ENCODE measurements around the gene CLINT1.

Gene CLINT1

DNA sequence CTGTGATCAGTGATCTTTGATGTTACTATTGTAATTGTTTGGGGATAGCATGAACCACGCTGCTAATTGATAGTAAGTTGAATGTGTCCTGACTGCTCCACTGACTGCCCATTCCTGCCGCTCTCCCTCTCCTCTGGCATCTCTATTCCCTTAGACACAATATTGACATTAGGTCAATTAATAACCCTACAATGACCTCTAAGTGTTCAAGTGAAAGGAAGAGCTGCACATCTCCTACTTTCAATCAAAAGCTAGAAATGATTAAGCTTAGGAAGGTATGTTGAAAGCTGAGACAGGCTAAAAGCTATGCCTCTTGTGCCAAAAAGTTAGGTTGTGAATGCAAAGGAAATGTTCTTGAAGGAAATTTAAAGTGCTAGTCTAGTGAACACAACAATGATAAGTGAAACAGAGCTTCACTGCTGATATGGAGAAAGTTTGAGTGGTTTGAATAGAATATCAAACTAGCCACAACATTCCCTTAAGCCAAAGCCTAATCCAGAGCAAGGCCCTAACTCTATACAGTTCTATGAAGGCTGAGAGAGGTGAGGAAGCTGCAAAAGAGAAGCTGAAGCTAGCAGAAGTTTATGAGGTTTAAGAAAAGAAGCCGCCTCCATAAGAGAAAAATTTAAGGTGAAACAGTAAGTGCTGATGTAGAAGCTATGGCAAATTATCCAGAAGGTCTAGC, 12.9 kb downstream of the CLINT1 start:
- Mint-ChIP-seq H3K27me3 (no peaks in the 10 kb centered on the region), H3K36me3 (ENCODE audit: low read depth) (peaks cover 40% of the 10 kb centered on the region), H3K4me1 (ENCODE audit: low read depth) (peaks cover 6% of the 10 kb centered on the region), H3K27ac (no peak overlapping the region), H3K4me3 (no peak overlapping the region), H3K9me3 (no peaks in the 10 kb centered on the region)
- intact Hi-C loops (cut with micrococcal nuclease): no loop called here

DNA sequence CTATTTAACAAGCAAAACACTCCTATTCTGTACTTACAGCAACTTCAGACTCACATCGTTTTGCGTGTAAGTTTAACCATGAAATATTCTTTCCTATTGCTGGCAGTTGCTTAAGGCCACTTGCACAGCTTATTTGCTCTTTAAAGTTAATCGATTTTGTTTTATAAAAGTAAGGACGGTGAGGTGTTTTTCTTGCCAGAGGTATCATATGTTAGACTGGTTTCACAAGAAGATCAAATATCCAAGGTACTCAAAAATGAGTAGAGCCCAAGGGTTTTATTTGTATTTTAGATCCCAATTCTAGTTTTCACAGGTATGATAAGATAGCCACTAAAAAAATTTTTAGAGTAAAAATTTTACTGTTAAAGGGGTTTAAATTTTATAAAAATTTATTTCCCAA, 16.2 kb downstream of the CLINT1 start:
- Mint-ChIP-seq H3K4me1 (ENCODE audit: low read depth) (peaks cover 14% of the 10 kb centered on the region), H3K27ac (no peak overlapping the region), H3K4me3 (no peak overlapping the region), H3K9me3 (no peaks in the 10 kb centered on the region), H3K36me3 (ENCODE audit: low read depth) (peaks cover 35% of the 10 kb centered on the region), H3K27me3 (no peaks in the 10 kb centered on the region)
- intact Hi-C loops (cut with micrococcal nuclease): no loop called here

DNA sequence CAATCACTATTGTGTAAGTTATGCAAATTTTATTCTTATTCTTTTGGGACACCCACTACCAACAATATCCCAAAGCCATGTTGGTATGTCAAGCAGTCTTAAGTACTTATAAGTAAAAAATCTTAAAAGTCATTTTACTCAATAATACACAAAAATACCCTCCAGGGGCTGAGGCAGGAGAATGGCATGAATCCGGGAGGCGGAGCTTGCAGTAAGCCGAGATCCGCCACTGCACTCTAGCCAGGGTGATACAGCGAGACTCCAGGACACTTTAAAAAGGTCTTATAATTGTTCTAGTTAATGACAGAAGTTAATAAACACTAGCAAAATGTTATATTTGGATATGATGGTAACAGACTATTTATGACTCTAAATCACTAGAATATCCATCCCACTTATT, 16.8 kb downstream of the CLINT1 start:
- Mint-ChIP-seq H3K36me3 (ENCODE audit: low read depth) (peaks cover 35% of the 10 kb centered on the region), H3K4me3 (no peak overlapping the region), H3K27me3 (no peaks in the 10 kb centered on the region), H3K9me3 (no peaks in the 10 kb centered on the region), H3K4me1 (ENCODE audit: low read depth) (peaks cover 14% of the 10 kb centered on the region), H3K27ac (no peak overlapping the region)
- intact Hi-C loops (cut with micrococcal nuclease): no loop called here

DNA sequence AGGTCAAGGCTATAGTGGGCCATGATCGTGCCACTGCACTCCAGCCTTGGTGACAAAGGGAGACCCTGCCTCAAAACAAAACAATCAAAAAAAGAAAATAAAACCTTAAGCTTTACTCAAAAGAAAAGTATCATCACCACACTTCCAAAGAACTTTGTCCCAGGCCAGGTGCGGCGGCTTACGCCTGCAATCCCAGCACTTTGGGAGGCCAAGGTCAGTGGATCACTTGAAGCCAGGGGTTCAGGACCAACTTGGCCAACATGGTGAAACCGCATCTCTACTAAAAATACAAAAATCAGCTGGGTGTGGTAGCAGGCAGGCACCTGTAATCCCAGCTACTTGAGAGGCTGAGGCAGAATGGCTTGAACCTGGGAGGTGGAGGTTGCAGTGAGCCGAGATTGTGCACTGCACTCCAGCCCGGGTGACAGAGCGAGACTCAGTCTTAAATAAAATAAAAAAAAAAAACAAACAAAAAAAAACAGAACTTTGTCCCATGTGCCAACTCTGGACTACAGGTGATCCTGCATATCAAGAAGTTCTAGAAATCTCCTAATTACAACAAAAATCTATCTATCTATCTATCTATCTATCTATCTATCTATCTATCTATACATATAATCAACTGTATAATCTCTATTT, 19.7 kb downstream of the CLINT1 start:
- intact Hi-C loops (cut with micrococcal nuclease): no loop called here
- Mint-ChIP-seq H3K27me3 (no peaks in the 10 kb centered on the region), H3K27ac (no peak overlapping the region), H3K4me3 (no peak overlapping the region), H3K9me3 (no peaks in the 10 kb centered on the region), H3K36me3 (ENCODE audit: low read depth) (peaks cover 29% of the 10 kb centered on the region), H3K4me1 (ENCODE audit: low read depth) (peaks cover 17% of the 10 kb centered on the region)

DNA sequence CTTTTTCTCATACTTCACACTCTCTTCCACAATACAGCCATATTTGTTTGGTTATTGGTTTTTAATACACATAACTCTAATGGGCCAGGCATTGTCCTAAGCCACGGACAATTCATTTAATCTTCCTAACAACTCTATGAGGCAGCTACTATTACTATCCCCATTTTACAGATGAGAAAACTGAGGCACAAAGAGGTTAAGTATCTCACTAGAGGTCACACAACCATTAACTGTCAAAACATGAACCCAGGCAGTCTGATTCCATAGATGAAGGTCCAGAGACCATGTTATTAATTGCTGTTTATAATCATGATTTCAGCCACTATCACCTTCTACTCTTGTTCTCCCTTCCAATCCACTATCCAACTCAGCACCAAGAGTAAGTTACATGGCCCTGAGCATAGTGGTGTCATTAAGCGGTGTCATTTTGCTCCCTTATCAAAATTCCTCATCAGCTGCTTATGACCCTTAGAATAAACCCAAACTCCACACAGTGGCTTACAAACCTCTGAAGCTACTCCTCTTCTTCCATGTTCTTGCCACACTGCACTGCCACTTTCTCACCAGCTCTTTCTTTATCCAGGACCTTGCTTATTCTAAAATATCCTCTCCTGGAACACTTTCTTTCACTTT, 22.7 kb downstream of the CLINT1 start:
- H3K4me1 Mint-ChIP-seq (ENCODE audit: low read depth): peaks cover 35% of the 10 kb centered on the region
- intact Hi-C loops (cut with micrococcal nuclease): no loop called here
- H3K9me3 Mint-ChIP-seq: no peaks in the 10 kb centered on the region
- peaks cover 23% of the 10 kb centered on the region for H3K36me3 Mint-ChIP-seq (ENCODE audit: low read depth)
- no peak overlapping the region for H3K4me3 Mint-ChIP-seq
- no peak overlapping the region for H3K27ac Mint-ChIP-seq
- no peaks in the 10 kb centered on the region for H3K27me3 Mint-ChIP-seq

DNA sequence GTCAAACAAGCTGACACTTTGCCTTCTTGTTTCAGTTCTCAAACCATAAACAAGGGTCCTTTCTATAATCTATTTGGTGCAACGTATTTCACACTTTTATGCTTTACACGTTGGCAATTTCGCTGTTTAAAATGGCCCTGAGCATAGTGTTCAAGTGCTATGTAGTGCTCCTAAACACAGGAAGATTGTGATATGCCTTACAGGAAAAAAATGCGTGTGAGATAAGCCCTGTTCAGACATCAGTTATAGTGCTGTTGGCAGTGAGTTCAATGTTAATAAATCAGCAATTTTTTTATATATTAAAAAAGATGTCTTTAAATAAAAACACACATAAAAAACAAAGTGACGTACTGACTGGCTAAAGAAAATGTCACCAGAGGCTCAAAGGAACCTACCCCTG, 23.9 kb downstream of the CLINT1 start:
- Mint-ChIP-seq H3K4me3 (no peak overlapping the region), H3K27me3 (no peaks in the 10 kb centered on the region), H3K36me3 (ENCODE audit: low read depth) (peaks cover 12% of the 10 kb centered on the region), H3K9me3 (no peaks in the 10 kb centered on the region), H3K4me1 (ENCODE audit: low read depth) (peaks cover 30% of the 10 kb centered on the region), H3K27ac (no peak overlapping the region)
- intact Hi-C loops (cut with micrococcal nuclease): no loop called here

DNA sequence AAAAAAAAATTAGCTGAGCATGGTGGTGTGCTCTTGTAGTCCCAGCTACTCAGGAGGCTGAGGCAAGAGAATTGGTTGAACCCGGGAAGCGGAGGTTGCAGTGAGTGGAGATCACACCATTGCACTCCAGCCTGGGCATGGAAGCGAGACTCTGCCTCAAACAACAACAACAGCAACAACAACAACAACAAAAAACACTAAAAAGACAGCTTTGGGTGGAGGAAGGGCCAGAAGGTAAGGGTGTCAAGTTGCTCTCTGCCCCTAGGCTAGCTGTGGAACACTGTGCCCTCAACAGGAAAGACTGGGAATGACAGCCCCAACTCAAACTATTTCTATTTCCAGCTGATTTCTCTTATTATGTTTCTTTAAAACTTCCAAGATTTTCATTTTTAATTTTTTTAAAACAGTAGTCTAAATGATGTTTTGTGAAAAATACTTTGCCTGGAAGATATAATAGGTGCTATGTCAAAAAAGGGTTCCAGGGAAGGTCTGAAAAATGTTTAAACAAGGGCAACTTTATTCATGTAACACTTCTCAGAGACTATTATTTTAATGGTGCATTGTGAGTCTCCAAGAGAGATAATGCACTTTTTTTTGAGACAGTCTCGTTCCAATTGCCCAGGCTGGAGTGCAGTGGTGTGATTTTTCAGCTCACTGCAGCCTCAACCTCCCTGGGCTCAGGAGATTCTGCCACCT, 29.9 kb downstream of the CLINT1 start:
- intact Hi-C loops (cut with micrococcal nuclease): no loop called here
- Mint-ChIP-seq H3K36me3 (ENCODE audit: low read depth) (no peaks in the 10 kb centered on the region), H3K4me3 (no peak overlapping the region), H3K9me3 (no peaks in the 10 kb centered on the region), H3K27me3 (no peaks in the 10 kb centered on the region), H3K4me1 (ENCODE audit: low read depth) (peaks cover 31% of the 10 kb centered on the region), H3K27ac (no peak overlapping the region)

DNA sequence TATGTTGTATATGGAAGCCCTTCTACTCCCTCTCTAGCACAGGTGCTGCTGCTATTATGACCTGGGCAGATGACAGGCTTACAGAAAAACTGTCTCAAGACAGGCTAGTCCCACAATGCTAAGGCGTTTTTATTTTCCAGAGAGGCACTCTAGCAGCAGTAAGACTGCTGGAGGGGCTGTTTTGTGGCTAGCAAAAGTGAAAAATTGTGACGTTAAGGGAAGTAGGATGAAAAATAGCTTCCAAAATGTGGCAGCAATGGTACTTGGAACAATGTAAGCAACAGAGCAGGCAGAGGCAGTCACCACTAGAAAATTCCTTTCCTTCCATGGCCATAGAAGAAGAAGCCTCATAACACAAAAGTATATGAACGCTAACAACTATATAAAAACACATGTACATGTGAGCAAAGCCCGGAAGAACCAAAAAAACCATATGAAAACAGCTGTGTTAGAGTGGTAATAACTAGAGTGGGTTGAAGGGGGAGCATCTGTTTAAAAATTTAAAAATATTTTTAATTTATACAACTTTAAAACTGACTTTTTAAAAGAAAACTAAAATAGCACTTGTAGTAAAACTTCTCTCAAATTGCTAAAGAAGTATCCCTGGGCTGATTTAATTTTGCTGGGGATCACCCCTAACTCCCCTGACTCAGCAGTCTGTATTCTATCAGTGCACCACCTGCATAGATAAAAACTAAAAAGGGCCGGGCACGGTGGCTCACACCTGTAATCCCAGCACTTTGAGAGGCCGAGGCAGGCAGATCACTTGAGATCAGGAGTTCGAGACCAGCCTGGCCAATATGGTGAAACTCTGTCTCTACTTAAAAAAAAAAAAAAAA, 30.6 kb downstream of the CLINT1 start:
- Mint-ChIP-seq H3K4me3 (no peak overlapping the region), H3K27ac (no peak overlapping the region), H3K36me3 (ENCODE audit: low read depth) (no peaks in the 10 kb centered on the region), H3K4me1 (ENCODE audit: low read depth) (peaks cover 23% of the 10 kb centered on the region), H3K27me3 (no peaks in the 10 kb centered on the region), H3K9me3 (no peaks in the 10 kb centered on the region)
- intact Hi-C loops (cut with micrococcal nuclease): no loop called here

DNA sequence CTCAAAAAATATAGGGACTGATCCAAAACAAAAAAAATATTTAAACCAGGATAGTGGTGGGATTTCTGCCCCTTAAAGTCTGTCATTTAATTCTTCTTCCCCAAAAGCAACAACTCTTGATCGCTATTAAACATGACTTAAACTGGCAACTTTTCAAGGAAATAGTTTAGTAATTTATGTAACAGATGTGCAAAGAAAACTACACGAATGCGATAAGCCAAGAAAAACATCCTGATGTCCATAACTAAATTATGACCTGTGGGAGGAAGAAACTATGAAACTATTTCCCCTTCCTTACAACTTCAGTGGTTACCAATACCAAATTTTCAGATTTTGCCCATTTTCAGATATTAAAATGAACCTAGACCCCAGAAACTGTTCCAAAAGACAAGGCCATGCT, 31.5 kb downstream of the CLINT1 start:
- intact Hi-C loops (cut with micrococcal nuclease): no loop called here
- H3K9me3 Mint-ChIP-seq: peaks cover 3% of the 10 kb centered on the region
- H3K4me1 Mint-ChIP-seq (ENCODE audit: low read depth): peaks cover 15% of the 10 kb centered on the region
- no peak overlapping the region for H3K27ac Mint-ChIP-seq
- H3K36me3 Mint-ChIP-seq (ENCODE audit: low read depth): peaks cover 2% of the 10 kb centered on the region
- H3K27me3 Mint-ChIP-seq: no peaks in the 10 kb centered on the region
- H3K4me3 Mint-ChIP-seq: no peak overlapping the region

DNA sequence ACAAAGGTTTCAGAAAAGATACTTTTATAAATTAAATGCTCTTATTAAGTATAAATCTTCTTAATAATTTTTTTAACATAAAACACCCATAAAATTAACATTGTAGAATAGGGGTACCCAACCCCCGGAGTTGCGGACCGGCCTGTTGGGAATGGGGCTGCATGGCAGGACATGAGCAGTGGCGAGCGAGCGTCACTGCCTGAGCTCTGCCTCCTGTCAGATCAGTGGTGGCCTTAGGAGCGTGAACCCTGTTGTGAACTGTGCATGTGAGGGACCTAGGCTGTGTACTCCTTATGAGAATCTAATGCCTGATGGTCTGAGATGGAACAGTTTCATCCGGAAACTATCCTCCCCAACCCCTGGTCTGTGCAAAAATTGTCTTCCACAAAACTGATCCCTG, 35.3 kb downstream of the CLINT1 start:
- H3K4me3 Mint-ChIP-seq: no peak overlapping the region
- intact Hi-C loops (cut with micrococcal nuclease): no loop called here
- H3K4me1 Mint-ChIP-seq (ENCODE audit: low read depth): peaks cover 14% of the 10 kb centered on the region
- H3K27ac Mint-ChIP-seq: no peak overlapping the region
- peaks cover 7% of the 10 kb centered on the region for H3K36me3 Mint-ChIP-seq (ENCODE audit: low read depth)
- H3K9me3 Mint-ChIP-seq: peaks cover 8% of the 10 kb centered on the region
- no peaks in the 10 kb centered on the region for H3K27me3 Mint-ChIP-seq

DNA sequence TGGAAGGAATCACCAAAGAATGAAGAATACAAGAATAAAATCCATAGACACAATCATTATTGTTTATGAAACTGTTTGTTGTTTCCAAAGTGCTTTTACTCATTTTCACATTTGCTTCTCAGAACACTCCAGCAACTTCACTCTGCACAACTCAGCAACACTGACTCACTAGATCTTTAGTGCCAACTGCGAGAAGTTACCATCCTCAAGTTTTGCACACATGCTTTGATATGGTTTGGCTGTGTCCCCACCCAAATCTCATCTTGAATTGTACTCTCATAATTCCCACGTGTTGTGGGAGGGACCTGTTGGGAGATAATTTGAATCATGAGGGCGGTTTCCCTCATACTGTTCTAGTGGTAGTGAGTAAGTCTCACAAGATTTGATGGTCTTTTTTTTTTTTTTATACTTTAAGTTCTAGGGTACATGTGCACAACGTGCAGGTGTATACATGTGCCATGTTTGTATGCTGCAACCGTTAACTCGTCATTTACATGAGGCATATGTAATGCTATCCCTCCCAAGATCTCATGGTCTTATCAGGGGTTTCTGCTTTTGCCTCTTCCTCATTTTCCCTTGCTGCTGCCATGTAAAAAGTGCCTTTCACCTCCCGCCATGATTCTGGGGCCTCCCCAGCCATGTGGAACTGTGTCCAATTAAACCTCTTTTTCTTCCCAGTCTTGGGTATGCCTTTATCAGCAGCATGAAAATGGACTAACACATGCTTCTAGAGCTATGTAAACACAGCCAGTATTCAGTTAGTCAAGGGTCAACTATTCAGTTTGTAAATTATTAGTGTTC, 36.9 kb downstream of the CLINT1 start:
- H3K36me3 Mint-ChIP-seq (ENCODE audit: low read depth): peaks cover 12% of the 10 kb centered on the region
- H3K4me1 Mint-ChIP-seq (ENCODE audit: low read depth): peaks cover 6% of the 10 kb centered on the region
- H3K27ac Mint-ChIP-seq: no peak overlapping the region
- no peak overlapping the region for H3K4me3 Mint-ChIP-seq
- H3K9me3 Mint-ChIP-seq: peaks cover 8% of the 10 kb centered on the region
- intact Hi-C loops (cut with micrococcal nuclease): no loop called here
- H3K27me3 Mint-ChIP-seq: no peaks in the 10 kb centered on the region

DNA sequence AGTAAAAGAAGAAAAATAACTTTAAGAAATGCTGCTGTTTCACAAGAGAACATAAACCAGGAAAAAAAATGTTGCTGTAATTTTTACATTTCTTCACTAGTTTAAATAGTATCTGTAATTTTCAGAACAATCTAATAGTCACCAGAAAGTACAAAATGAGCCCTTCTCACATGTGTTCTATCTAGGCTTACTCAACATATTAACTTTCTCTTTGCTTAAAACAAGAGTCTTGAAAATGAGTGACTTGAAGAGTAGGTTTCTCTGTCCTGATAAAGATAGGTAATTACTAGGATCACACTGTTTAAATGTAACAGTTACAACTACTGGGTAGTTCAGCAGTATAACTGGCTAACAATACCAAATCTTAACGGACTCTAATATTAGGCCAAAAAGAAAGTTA, 37.5 kb downstream of the CLINT1 start:
- Mint-ChIP-seq H3K4me1 (ENCODE audit: low read depth) (peaks cover 6% of the 10 kb centered on the region), H3K27ac (no peak overlapping the region), H3K36me3 (ENCODE audit: low read depth) (peaks cover 18% of the 10 kb centered on the region), H3K4me3 (no peak overlapping the region), H3K27me3 (no peaks in the 10 kb centered on the region), H3K9me3 (peaks cover 8% of the 10 kb centered on the region)
- intact Hi-C loops (cut with micrococcal nuclease): no loop called here
